ENCODE results near the gene AGXT. TPM values are rescaled to one million over a fixed set of nuclear protein-coding genes. Genes with fewer than 3 reads are reported as not detected.

The AGXT gene
- total RNA-seq, 3 donors from 2014 or later: 0.22 to 4.1 (median 1.0) TPM

GRCh38 chr2:240821429-240821778 lies 47.2 kb upstream of the AGXT start:
- TF ChIP-seq, protein P1, sequence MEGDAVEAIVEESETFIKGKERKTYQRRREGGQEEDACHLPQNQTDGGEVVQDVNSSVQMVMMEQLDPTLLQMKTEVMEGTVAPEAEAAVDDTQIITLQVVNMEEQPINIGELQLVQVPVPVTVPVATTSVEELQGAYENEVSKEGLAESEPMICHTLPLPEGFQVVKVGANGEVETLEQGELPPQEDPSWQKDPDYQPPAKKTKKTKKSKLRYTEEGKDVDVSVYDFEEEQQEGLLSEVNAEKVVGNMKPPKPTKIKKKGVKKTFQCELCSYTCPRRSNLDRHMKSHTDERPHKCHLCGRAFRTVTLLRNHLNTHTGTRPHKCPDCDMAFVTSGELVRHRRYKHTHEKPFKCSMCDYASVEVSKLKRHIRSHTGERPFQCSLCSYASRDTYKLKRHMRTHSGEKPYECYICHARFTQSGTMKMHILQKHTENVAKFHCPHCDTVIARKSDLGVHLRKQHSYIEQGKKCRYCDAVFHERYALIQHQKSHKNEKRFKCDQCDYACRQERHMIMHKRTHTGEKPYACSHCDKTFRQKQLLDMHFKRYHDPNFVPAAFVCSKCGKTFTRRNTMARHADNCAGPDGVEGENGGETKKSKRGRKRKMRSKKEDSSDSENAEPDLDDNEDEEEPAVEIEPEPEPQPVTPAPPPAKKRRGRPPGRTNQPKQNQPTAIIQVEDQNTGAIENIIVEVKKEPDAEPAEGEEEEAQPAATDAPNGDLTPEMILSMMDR (IDR thresholded peaks at IDR 0.05): no peak
- no peak for DNase-seq
- H3K4me3 ChIP-seq: no peak overlapping the region
- intact Hi-C loops (cut with DNase I, micrococcal nuclease): no loop called here
- no peaks in the 10 kb centered on the region for H3K9me3 ChIP-seq
- H3K36me3 ChIP-seq (ENCODE audit: low read depth): no peaks in the 10 kb centered on the region
- no peak for ATAC-seq
- peaks cover 10% of the 10 kb centered on the region for H3K4me1 ChIP-seq (ENCODE audit: low read depth)

- no peaks in the 10 kb centered on the region for H3K36me3 ChIP-seq (ENCODE audit: low read depth)
- peaks cover 10% of the 10 kb centered on the region for H3K4me1 ChIP-seq (ENCODE audit: low read depth)
- H3K9me3 ChIP-seq: no peaks in the 10 kb centered on the region
- DNase-seq: no peak
- ATAC-seq: no peak
- intact Hi-C loops (cut with DNase I, micrococcal nuclease): no loop called here
- no peak overlapping the region for H3K4me3 ChIP-seq
- TF ChIP-seq, protein P1 (IDR thresholded peaks at IDR 0.05): no peak
These were observed 46.3 kb upstream of the AGXT start for GRCh38 chr2:240822280-240822847.

GRCh38 chr2:240823449-240824336 lies 44.9 kb upstream of the AGXT start:
- intact Hi-C loops (cut with DNase I, micrococcal nuclease): no loop called here
- no peak overlapping the region for H3K4me3 ChIP-seq
- H3K36me3 ChIP-seq (ENCODE audit: low read depth): no peaks in the 10 kb centered on the region
- ATAC-seq (no peak), DNase-seq (no peak)
- peaks cover 10% of the 10 kb centered on the region for H3K4me1 ChIP-seq (ENCODE audit: low read depth)
- H3K9me3 ChIP-seq: no peaks in the 10 kb centered on the region
- TF ChIP-seq, protein P1 (IDR thresholded peaks at IDR 0.05): no peak

DNA sequence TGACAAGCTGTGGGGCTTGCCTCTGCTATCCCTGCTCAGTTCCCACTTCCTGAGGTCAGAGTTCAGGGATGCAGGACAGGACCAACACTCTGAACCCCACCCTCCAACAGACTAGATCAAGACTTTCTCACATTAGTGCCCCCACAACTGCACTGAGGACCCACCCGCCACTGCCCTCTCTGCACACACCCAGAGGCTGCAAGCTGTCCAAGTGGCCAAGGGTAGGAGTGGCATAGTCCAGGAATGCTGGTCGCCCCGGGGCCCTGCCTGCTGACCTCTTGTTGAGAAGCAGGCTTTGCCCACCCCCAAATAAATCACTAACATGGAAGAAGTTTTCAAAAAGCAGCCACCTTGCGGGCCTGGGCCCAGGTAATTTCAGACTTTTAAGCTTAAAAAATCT lies 43.1 kb upstream of the AGXT start:
- intact Hi-C loops (cut with DNase I, micrococcal nuclease): no loop called here
- no peak for ATAC-seq
- Histone ChIP-seq H3K9me3 (no peaks in the 10 kb centered on the region), H3K4me3 (no peak overlapping the region), H3K4me1 (ENCODE audit: low read depth) (peaks cover 1% of the 10 kb centered on the region), H3K36me3 (ENCODE audit: low read depth) (no peaks in the 10 kb centered on the region)
- no peak for DNase-seq
- TF ChIP-seq, protein P1 (IDR thresholded peaks at IDR 0.05): no peak

GRCh38 chr2:240831594-240832204 lies 36.9 kb upstream of the AGXT start:
- peaks cover 7% of the 10 kb centered on the region for H3K4me1 ChIP-seq (ENCODE audit: low read depth)
- no peak overlapping the region for H3K4me3 ChIP-seq
- H3K9me3 ChIP-seq: no peaks in the 10 kb centered on the region
- no peaks in the 10 kb centered on the region for H3K36me3 ChIP-seq (ENCODE audit: low read depth)
- peak in 2 of 3 donors; percentile 14 to 50 for DNase-seq
- no peak for ATAC-seq
- intact Hi-C loops (cut with DNase I, micrococcal nuclease): no loop called here
- TF ChIP-seq, protein P1 (IDR thresholded peaks at IDR 0.05): no peak
